Natural killer cell (primary cell): ENCODE measurements around the gene ZKSCAN1. TPM values are rescaled to one million over a fixed set of nuclear protein-coding genes. Genes with fewer than 3 reads are reported as not detected.

Source experiments
- ATAC-seq, 3 donors: fragments of 150-1000 bp in 2 of 3; fragments of 200-7000 bp in 1 of 3; cut with Tn5 transposase; 1 replicate in 1 of 3; 2 replicates in 2 of 3; pipeline ENCODE4 v1.10.0; 2021; ENCODE audit warnings: mild to moderate bottlenecking in 2 of 3, moderate library complexity in 2 of 3
- DNase-seq, 2 donors: peaks; one replicate each; pipeline versions ENCODE4 v3.0.0 to v3.0.0-alpha.2; 2013 to 2021; ENCODE audit warnings: mixed read lengths in 1 of 2
- H3K27ac ChIP-seq: one replicate; pipeline ENCODE4 v1.5.1; 2013; ENCODE audit warnings: mild to moderate bottlenecking, low read length
- H3K27me3 ChIP-seq: one replicate; pipeline ENCODE4 v1.6.1; 2013; ENCODE audit warnings: low read length; ENCODE audit not compliant: control insufficient read depth, insufficient read depth
- H3K36me3 ChIP-seq: one replicate; pipeline ENCODE4 v1.6.1; 2013; ENCODE audit warnings: low read length; ENCODE audit not compliant: control insufficient read depth, insufficient read depth
- H3K4me1 ChIP-seq: one replicate; pipeline ENCODE4 v1.6.1; 2013; ENCODE audit warnings: low read length; ENCODE audit not compliant: control insufficient read depth, insufficient read depth
- H3K4me3 ChIP-seq: one replicate; pipeline ENCODE4 v1.5.1; 2013; ENCODE audit warnings: low read length
- H3K9me3 ChIP-seq: one replicate; pipeline ENCODE4 v1.6.1; 2013; ENCODE audit warnings: low read length; ENCODE audit not compliant: control insufficient read depth, insufficient read depth
- H3K27ac Mint-ChIP-seq, 2 donors: one replicate each; pipeline ENCODE4 v1.8.0; 2022; ENCODE audit warnings: mild to moderate bottlenecking in 2 of 2, mixed read lengths in 2 of 2, moderate library complexity in 1 of 2
- H3K27me3 Mint-ChIP-seq, 2 donors: one replicate each; pipeline ENCODE4 v1.8.0; 2022; ENCODE audit warnings: low read depth in 2 of 2, mixed read lengths in 2 of 2
- H3K36me3 Mint-ChIP-seq: one replicate; pipeline ENCODE4 v1.8.0; 2022; ENCODE audit warnings: mixed read lengths
- H3K4me1 Mint-ChIP-seq, 2 donors: one replicate each; pipeline ENCODE4 v1.8.0; 2022; ENCODE audit warnings: mixed read lengths in 2 of 2
- H3K4me3 Mint-ChIP-seq: one replicate; pipeline ENCODE4 v1.8.0; 2022; ENCODE audit warnings: mild to moderate bottlenecking, moderate library complexity, mixed read lengths
- H3K9me3 Mint-ChIP-seq, 2 donors: one replicate each; pipeline ENCODE4 v1.8.0; 2022; ENCODE audit warnings: mixed read lengths in 2 of 2
- WGBS: methylation state at CpG from one replicate; pipeline ENCODE4 v1.1.7; 2013; ENCODE audit warnings: missing lambda C conversion rate; ENCODE audit not compliant: insufficient coverage; 5-methylcytosine and 5-hydroxymethylcytosine counted together
- intact Hi-C: fragments of 100-400 bp; cut with micrococcal nuclease; formaldehyde crosslinking; loops from one replicate; pipeline ENCODE4 v1.14.2; 2022
- total RNA-seq, 4 donors: library from RNA; stranded (reverse); fragments of 120-200 nt in 1 of 4; gene quantifications; one replicate each; pipeline versions ENCODE4 v1.2.3 to v1.2.4, GENCODE V29; 2013 to 2022
- TF ChIP-seq, protein P1 (sequence below): fragments of 200-600 bp; IDR thresholded peaks from one replicate; pipeline ENCODE4 v1.8.0; 2022; ENCODE audit warnings: antibody characterized with exemption

The ZKSCAN1 gene
- total RNA-seq, 3 donors from 2014 or later (not counting 1 experiment from before 2014, with no cell fraction given) = 57.6 to 62.5 (median 60.8) TPM

DNA sequence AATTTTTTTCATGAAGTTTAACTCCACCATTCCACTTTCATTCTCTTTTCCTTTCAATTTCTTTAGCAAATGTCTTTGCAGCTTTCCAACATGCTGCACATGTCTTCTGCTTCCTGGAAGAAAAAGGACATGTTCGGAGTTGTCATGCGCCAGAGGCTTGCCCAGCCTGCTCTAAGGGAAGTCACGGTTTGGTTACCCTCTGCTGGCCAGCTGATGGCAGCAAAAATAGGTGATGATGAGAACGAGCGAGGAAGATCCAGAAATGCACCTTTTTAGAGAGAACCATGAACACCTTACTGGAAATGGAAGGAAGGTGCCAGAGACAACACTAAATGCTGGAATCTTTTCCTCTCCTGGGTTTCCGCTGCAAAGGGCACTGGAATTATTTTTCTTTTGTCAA is 29.3 kb downstream of the ZKSCAN1 start:
- peak in 1 of 3 donors; percentile 38 for ATAC-seq
- Histone ChIP-seq H3K9me3 (no peaks in the 10 kb centered on the region), H3K4me1 (peaks cover 13% of the 10 kb centered on the region), H3K36me3 (no peaks in the 10 kb centered on the region), H3K4me3 (no peak overlapping the region), H3K27me3 (no peaks in the 10 kb centered on the region), H3K27ac (no peak overlapping the region)
- TF ChIP-seq, protein P1, sequence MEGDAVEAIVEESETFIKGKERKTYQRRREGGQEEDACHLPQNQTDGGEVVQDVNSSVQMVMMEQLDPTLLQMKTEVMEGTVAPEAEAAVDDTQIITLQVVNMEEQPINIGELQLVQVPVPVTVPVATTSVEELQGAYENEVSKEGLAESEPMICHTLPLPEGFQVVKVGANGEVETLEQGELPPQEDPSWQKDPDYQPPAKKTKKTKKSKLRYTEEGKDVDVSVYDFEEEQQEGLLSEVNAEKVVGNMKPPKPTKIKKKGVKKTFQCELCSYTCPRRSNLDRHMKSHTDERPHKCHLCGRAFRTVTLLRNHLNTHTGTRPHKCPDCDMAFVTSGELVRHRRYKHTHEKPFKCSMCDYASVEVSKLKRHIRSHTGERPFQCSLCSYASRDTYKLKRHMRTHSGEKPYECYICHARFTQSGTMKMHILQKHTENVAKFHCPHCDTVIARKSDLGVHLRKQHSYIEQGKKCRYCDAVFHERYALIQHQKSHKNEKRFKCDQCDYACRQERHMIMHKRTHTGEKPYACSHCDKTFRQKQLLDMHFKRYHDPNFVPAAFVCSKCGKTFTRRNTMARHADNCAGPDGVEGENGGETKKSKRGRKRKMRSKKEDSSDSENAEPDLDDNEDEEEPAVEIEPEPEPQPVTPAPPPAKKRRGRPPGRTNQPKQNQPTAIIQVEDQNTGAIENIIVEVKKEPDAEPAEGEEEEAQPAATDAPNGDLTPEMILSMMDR = no peak
- peak overlapping the region; percentile 69 for H3K4me3 Mint-ChIP-seq
- intact Hi-C loops = loop anchor here (5.0 kb wide), 2 partner anchors 38 to 52 kb away; partner anchors contain the start of gene ZNF3
- DNase-seq = peak in 1 of 2 donors; percentile 43
- no peaks in the 10 kb centered on the region for H3K9me3 Mint-ChIP-seq
- H3K36me3 Mint-ChIP-seq = no peaks in the 10 kb centered on the region
- peak overlapping the region in 1 of 2 donors; percentile 42 for H3K27ac Mint-ChIP-seq
- no peaks in the 10 kb centered on the region for H3K27me3 Mint-ChIP-seq
- peaks cover 11 to 16% of the 10 kb centered on the region in 2 donors for H3K4me1 Mint-ChIP-seq
- 19% methylated on average over 6 of the region's 6 CpGs for WGBS

- DNase-seq = no peak
- Mint-ChIP-seq H3K4me1 (peaks cover 15 to 20% of the 10 kb centered on the region in 2 donors), H3K27ac (peak overlapping the region; percentile 89 to 92), H3K36me3 (no peaks in the 10 kb centered on the region), H3K27me3 (no peaks in the 10 kb centered on the region), H3K4me3 (peak overlapping the region; percentile 55), H3K9me3 (no peaks in the 10 kb centered on the region)
- ATAC-seq = no peak
- Histone ChIP-seq H3K27me3 (no peaks in the 10 kb centered on the region), H3K9me3 (no peaks in the 10 kb centered on the region), H3K4me3 (no peak overlapping the region), H3K36me3 (no peaks in the 10 kb centered on the region), H3K27ac (no peak overlapping the region), H3K4me1 (peaks cover 17% of the 10 kb centered on the region)
- TF ChIP-seq, protein P1 = no peak
- 97% methylated on average over 4 of the region's 4 CpGs for whole genome bisulfite sequencing
- intact Hi-C loops = loop anchor here (1.0 to 5.0 kb wide), 2 partner anchors 34 to 52 kb away; partner anchors contain the start of gene ZNF3
Observed at GRCh38 chr7:100048680-100049079, 33.3 kb downstream of the ZKSCAN1 start.

DNA sequence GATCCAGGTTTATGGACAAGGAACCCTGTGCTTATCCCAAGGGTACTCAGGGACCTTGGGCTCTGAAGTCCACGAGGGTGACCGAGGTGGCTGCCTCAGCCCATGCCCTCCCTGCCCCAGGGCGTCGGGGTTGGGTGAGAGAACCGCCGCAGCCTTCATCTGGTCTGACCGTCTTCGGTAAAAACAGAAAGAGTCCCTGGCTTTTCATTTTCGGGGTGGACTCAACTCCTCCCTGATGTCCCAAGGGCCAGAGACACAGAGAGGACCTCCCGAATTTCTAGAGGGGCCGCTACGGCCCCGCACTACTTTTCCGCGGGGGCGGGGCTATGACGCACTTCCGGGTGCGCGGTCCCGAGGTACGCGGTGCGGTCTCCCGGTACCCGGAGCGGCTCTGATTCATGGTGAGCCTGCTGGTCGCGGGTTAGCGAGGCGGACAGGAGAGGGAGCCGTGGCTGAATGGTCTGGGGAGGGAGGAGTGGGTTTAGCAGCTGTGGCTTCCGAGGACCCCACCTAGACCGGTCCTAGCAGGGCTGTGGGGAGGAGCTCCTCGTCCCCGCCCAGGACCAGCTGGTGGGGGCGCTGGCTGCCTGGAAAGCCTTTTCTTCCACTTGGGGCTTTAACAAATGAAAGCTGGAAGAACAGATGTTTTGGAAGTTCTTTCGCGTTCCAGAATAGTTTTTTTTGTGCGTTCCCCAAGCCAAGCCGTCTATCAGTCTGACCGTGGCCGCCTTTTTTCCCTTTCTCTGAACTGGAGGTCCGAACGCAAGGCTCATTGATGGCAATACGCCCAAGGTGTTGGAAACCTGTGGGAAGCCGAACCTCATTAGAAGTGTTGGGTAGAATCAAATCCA is 34.3 kb downstream of the ZKSCAN1 start, which contains the start of gene ZSCAN21:
ZSCAN21 (plus strand) TSS at position 334 of the 851 bp plus-strand sequence. CDS start 7,233 bp downstream, outside the sequence.
- peak; percentile 89 to 93 (median 90) for ATAC-seq
- Mint-ChIP-seq H3K27me3 (no peaks in the 10 kb centered on the region), H3K4me3 (peak within 1 kb of the TSS; percentile 91), H3K4me1 (peaks cover 13 to 18% of the 10 kb centered on the region in 2 donors), H3K36me3 (no peaks in the 10 kb centered on the region), H3K27ac (peak within 1 kb of the TSS; percentile 89 to 92), H3K9me3 (no peaks in the 10 kb centered on the region)
- intact Hi-C loops = loop anchor here (1.0 to 10.0 kb wide), 3 partner anchors 33 to 135 kb away; partner anchors contain the start of genes TRIM4 and ZNF3
- H3K9me3 ChIP-seq = no peaks in the 10 kb centered on the region
- peaks cover 17% of the 10 kb centered on the region for H3K4me1 ChIP-seq
- no peaks in the 10 kb centered on the region for H3K36me3 ChIP-seq
- peak within 1 kb of the TSS; percentile 82 for H3K27ac ChIP-seq
- under 1% methylated on average over 44 of the region's 47 CpGs for WGBS
- TF ChIP-seq, protein P1 = peak; percentile 12
- peak within 1 kb of the TSS; percentile 84 for H3K4me3 ChIP-seq
- H3K27me3 ChIP-seq = no peaks in the 10 kb centered on the region
- DNase-seq = peak; percentile 86 to 89
